HepG2 (cell line): ENCODE data around the gene RABGGTA. TPM values are rescaled to one million over a fixed set of nuclear protein-coding genes. Genes with fewer than 3 reads are reported as not detected.

Experiments used
- FOXO1 ChIP-seq: sonication (generic); formaldehyde crosslinking; IDR thresholded peaks from 2 replicates; pipeline ENCODE4 v1.4.0; 2020; ENCODE audit warnings: missing genetic modification reagents
- FOXP1 ChIP-seq, 2 experiments: fragments of 450-650 bp in 1 of 2; IDR thresholded peaks; 2 replicates each; pipeline ENCODE4 v1.6.1; 2017 to 2018; ENCODE audit warnings: antibody characterized with exemption in 1 of 2
- MED13 ChIP-seq: sonication (generic); formaldehyde crosslinking; IDR thresholded peaks from 2 replicates; pipeline ENCODE4 v1.5.0; 2020; ENCODE audit warnings: missing genetic modification reagents
- SAP130 ChIP-seq: IDR thresholded peaks from 2 replicates; pipeline ENCODE4 v1.6.1; 2016; ENCODE audit warnings: low read depth
- SMAD9 ChIP-seq: sonication (generic); formaldehyde crosslinking; IDR thresholded peaks from 2 replicates; pipeline ENCODE4 v1.5.1; 2020; ENCODE audit warnings: mild to moderate bottlenecking, missing genetic modification reagents
- SP2 ChIP-seq: sonication (generic); formaldehyde crosslinking; IDR thresholded peaks from 2 replicates; pipeline ENCODE4 v1.5.1; 2020; ENCODE audit warnings: mild to moderate bottlenecking, missing genetic modification reagents
- TCF7 ChIP-seq: sonication (generic); IDR thresholded peaks from 2 replicates; pipeline ENCODE4 v1.6.1; 2016; ENCODE audit warnings: antibody characterized with exemption, low read depth
- XRCC5 ChIP-seq: fragments of 200-400 bp; formaldehyde crosslinking; optimal IDR thresholded peaks from 2 replicates; pipeline ENCODE3; 2017; ENCODE audit warnings: mild to moderate bottlenecking, low read length
- ZBTB49 ChIP-seq: sonication (generic); formaldehyde crosslinking; IDR thresholded peaks from 2 replicates; pipeline ENCODE4 v1.4.0; 2020; ENCODE audit warnings: missing genetic modification reagents, borderline replicate concordance
- ZFP1 ChIP-seq: IDR thresholded peaks from 2 replicates; pipeline ENCODE4 v1.6.1; 2016
- ZFX ChIP-seq: sonication (generic); formaldehyde crosslinking; IDR thresholded peaks from 2 replicates; pipeline ENCODE4 v1.4.0; 2020; ENCODE audit warnings: mild to moderate bottlenecking, low read depth, missing genetic modification reagents, moderate library complexity
- ZNF781 ChIP-seq: sonication (generic); formaldehyde crosslinking; IDR thresholded peaks from 2 replicates; pipeline ENCODE4 v1.5.1; 2020; ENCODE audit warnings: borderline replicate concordance, mild to moderate bottlenecking, missing genetic modification reagents; ENCODE audit errors: not compliant biosample characterization
- polyA plus RNA-seq, 8 experiments: library from polyadenylated mRNA; depleted of rRNA in 3 of 8; stranded (reverse) in 7 of 8; unstranded in 1 of 8; fragments of >200 nt; fragmentation: Illumina TruSeq in 4 of 8; extraction: Trizol in 4 of 8; gene quantifications; 2 replicates each; pipeline versions ENCODE4 v1.2.1 to v1.2.3, GENCODE V29; 2011 to 2016; ENCODE audit warnings: low read depth in 4 of 8, missing spikeins in 1 of 8, mixed read lengths in 1 of 8; ENCODE audit not compliant: insufficient read depth in 1 of 8
- total RNA-seq, 5 experiments: library from RNA; depleted of rRNA; stranded (reverse); fragments of >200 nt; fragmentation: Illumina TruSeq; extraction: Trizol; gene quantifications; 2 replicates each; pipeline ENCODE4 v1.2.3, GENCODE V29; 2016; ENCODE audit warnings: low read depth in 1 of 5
- TF ChIP-seq, protein P1 (sequence below): sonication (generic); formaldehyde crosslinking; IDR thresholded peaks from one replicate; pipeline ENCODE4 v1.5.1; 2020; ENCODE audit warnings: mild to moderate bottlenecking, missing genetic modification reagents; ENCODE audit errors: not compliant biosample characterization
- TF ChIP-seq, protein P2 (sequence below): sonication (generic); formaldehyde crosslinking; IDR thresholded peaks from 2 replicates; pipeline ENCODE4 v1.4.0; 2020; ENCODE audit warnings: mild to moderate bottlenecking, low read depth, missing genetic modification reagents
- TF ChIP-seq, protein P3 (sequence below): sonication (generic); formaldehyde crosslinking; IDR thresholded peaks from 2 replicates; pipeline ENCODE4 v1.5.0; 2020; ENCODE audit warnings: mild to moderate bottlenecking, missing genetic modification reagents

RABGGTA gene
- total and polyA plus RNA-seq, 2 of the 13 experiments (the other 11 are each of a cell fraction or from before 2014, with no cell fraction given), result 57.9 to 90.8 TPM

GRCh38 chr14:24232645-24233537 is 38.5 kb downstream of the RABGGTA start, which contains the start of gene GMPR2 (continued):
- TF ChIP-seq, protein P1, sequence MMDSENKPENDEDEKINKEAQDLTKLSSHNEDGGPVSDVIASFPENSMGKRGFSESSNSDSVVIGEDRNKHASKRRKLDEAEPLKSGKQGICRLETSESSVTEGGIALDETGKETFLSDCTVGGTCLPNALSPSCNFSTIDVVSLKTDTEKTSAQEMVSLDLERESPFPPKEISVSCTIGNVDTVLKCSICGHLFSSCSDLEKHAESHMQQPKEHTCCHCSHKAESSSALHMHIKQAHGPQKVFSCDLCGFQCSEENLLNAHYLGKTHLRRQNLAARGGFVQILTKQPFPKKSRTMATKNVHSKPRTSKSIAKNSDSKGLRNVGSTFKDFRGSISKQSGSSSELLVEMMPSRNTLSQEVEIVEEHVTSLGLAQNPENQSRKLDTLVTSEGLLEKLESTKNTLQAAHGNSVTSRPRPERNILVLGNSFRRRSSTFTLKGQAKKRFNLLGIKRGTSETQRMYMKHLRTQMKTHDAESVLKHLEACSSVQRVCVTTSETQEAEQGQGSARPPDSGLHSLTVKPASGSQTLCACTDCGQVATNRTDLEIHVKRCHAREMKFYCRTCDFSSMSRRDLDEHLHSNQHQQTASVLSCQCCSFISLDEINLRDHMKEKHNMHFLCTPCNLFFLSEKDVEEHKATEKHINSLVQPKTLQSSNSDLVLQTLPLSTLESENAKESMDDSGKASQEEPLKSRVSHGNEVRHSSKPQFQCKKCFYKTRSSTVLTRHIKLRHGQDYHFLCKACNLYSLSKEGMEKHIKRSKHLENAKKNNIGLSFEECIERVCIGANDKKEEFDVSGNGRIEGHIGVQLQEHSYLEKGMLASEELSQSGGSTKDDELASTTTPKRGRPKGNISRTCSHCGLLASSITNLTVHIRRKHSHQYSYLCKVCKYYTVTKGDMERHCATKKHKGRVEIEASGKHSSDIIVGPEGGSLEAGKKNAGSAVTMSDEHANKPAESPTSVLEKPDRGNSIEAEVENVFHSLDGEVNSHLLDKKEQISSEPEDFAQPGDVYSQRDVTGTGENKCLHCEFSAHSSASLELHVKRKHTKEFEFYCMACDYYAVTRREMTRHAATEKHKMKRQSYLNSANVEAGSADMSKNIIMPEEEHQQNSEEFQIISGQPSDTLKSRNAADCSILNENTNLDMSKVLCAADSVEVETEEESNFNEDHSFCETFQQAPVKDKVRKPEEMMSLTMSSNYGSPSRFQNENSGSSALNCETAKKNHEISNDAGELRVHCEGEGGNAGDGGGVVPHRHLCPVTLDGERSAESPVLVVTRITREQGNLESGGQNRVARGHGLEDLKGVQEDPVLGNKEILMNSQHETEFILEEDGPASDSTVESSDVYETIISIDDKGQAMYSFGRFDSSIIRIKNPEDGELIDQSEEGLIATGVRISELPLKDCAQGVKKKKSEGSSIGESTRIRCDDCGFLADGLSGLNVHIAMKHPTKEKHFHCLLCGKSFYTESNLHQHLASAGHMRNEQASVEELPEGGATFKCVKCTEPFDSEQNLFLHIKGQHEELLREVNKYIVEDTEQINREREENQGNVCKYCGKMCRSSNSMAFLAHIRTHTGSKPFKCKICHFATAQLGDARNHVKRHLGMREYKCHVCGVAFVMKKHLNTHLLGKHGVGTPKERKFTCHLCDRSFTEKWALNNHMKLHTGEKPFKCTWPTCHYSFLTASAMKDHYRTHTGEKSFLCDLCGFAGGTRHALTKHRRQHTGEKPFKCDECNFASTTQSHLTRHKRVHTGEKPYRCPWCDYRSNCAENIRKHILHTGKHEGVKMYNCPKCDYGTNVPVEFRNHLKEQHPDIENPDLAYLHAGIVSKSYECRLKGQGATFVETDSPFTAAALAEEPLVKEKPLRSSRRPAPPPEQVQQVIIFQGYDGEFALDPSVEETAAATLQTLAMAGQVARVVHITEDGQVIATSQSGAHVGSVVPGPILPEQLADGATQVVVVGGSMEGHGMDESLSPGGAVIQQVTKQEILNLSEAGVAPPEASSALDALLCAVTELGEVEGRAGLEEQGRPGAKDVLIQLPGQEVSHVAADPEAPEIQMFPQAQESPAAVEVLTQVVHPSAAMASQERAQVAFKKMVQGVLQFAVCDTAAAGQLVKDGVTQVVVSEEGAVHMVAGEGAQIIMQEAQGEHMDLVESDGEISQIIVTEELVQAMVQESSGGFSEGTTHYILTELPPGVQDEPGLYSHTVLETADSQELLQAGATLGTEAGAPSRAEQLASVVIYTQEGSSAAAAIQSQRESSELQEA (CRISPR knock-in tag), result peak; percentile 98
- TF ChIP-seq ZFP1, result peak; percentile 19
- TF ChIP-seq, protein P2, sequence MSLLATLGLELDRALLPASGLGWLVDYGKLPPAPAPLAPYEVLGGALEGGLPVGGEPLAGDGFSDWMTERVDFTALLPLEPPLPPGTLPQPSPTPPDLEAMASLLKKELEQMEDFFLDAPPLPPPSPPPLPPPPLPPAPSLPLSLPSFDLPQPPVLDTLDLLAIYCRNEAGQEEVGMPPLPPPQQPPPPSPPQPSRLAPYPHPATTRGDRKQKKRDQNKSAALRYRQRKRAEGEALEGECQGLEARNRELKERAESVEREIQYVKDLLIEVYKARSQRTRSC (CRISPR knock-in tag), result peak; percentile 87; the same call in 1 of the 2 replicates
- TF ChIP-seq SAP130 (CRISPR knock-in tag), result peak; percentile 90
- TF ChIP-seq, protein P3, sequence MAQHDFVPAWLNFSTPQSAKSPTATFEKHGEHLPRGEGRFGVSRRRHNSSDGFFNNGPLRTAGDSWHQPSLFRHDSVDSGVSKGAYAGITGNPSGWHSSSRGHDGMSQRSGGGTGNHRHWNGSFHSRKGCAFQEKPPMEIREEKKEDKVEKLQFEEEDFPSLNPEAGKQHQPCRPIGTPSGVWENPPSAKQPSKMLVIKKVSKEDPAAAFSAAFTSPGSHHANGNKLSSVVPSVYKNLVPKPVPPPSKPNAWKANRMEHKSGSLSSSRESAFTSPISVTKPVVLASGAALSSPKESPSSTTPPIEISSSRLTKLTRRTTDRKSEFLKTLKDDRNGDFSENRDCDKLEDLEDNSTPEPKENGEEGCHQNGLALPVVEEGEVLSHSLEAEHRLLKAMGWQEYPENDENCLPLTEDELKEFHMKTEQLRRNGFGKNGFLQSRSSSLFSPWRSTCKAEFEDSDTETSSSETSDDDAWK (CRISPR knock-in tag), result no peak
- no peak for TF ChIP-seq TCF7
- peak; percentile 13 for TF ChIP-seq SMAD9 (CRISPR knock-in tag)
- peak; percentile 46 for TF ChIP-seq ZNF781 (CRISPR knock-in tag)
- TF ChIP-seq FOXP1 (IDR thresholded peaks at IDR 0.05), result no peak
- peak; percentile 44; the same call in 1 of the 2 replicates for TF ChIP-seq FOXP1 (CRISPR knock-in tag; IDR thresholded peaks at IDR 0.05)
- 0 out of 2 replicates have a peak, but pooled peaks have one; percentile 82 for TF ChIP-seq MED13 (CRISPR knock-in tag)
- peak; percentile 87 for TF ChIP-seq FOXO1 (CRISPR knock-in tag)
- peak; percentile 96 for TF ChIP-seq ZFX (CRISPR knock-in tag)
- peak; percentile 30 for TF ChIP-seq XRCC5
- peak; percentile 23; the same call in 1 of the 2 replicates for TF ChIP-seq SP2
- TF ChIP-seq ZBTB49 (CRISPR knock-in tag), result peak; percentile 83
